HG03095 (cell line): ENCODE data around the gene MBOAT1.
A peak's percentile ranks its signal among the peaks of the same experiment; 100 is the strongest.

Source experiments
- ATAC-seq: cut with Tn5 transposase; IDR thresholded peaks from one replicate; pipeline ENCODE4 v1.9.1; 2021; ENCODE audit warnings: moderate library complexity; ENCODE audit not compliant: unreplicated experiment

MBOAT1 gene

DNA sequence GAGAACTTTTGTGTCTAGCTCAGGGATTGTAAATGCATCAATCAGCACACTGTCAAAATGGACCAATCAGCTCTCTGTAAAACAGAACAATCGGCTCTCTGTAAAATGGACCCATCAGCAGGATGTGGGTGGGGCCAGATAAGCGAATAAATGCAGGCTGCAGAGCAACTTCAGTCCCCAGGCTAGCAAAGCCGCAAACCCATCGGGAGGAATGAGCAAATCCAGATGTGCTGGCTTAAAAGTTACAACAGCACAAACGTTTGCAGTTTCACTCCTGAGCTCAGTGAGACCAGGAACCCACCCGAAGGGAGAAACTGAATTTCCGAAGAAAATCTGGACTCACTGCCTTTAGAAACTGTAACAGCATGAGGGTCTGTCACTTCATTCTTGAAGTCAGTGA, 21.9 kb upstream of the MBOAT1 start:
- ATAC-seq: no peak

- no peak for ATAC-seq
Measured at GRCh38 chr6:20233007-20233730, 20.9 kb upstream of the MBOAT1 start.

GRCh38 chr6:20232188-20232587, 19.9 kb upstream of the MBOAT1 start:
- no peak for ATAC-seq

- no peak for ATAC-seq
Measured at GRCh38 chr6:20230401-20231119, 18.3 kb upstream of the MBOAT1 start.

GRCh38 chr6:20229881-20230280, 17.6 kb upstream of the MBOAT1 start:
- no peak for ATAC-seq

- no peak for ATAC-seq
Measured at GRCh38 chr6:20227350-20227749, 15.1 kb upstream of the MBOAT1 start.

DNA sequence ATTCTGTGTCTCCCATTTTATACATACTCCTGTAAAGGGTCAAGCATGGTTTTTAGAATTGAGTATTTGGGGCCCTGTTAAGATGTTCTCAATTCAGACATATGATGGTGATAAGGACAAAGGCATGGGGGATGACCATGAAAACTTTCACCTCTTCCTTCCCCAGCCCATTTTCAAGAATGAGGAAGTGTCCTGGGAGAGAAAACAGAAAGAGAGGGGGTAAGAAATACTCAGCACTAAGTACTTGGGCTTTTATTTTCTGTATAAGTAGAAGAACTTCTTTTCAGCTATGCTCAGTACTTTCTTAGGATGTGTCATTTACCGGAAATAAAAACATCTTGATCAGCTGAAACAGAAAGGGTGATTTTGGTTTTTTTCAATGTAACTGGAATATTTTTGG, 10.9 kb upstream of the MBOAT1 start:
- ATAC-seq: no peak

GRCh38 chr6:20221421-20221820, 9.2 kb upstream of the MBOAT1 start:
- ATAC-seq: no peak

DNA sequence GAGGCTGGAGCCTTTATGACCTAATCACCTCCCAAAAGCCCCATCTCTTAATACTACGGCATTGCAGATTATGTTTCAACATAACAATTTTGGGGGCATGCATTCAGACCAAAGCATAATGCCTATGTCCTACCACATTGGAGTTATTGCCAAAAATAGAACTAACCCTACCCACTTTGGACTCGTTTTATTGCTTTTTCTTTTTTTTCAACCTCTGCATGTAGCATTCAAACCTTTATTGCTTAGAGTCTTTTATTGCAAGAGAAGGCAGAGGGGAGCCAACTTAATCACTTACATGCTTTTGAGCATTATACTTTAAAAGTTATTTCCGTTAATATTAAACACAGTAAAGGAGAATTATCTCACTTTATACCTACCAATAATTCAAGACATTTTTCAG, 8.1 kb upstream of the MBOAT1 start:
- no peak for ATAC-seq

DNA sequence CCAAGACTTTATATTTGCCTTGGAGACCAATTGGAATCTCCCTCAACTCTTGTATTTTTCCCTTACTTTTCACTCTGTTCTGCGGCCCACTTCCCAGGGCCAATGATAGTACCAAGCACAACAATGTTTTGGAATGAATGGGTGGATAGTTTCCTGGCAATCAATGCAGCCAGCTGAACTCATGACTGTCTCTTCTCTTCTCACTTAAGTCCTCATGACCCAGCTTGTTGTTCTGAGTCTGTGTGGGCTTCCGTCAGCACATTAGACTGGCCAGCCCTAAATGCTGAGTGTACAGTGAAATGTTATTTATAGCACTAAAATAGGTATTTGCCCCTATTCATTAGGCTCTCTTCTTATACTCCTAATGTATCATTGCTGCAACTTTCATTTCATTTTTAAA, 5.6 kb upstream of the MBOAT1 start:
- ATAC-seq: no peak

DNA sequence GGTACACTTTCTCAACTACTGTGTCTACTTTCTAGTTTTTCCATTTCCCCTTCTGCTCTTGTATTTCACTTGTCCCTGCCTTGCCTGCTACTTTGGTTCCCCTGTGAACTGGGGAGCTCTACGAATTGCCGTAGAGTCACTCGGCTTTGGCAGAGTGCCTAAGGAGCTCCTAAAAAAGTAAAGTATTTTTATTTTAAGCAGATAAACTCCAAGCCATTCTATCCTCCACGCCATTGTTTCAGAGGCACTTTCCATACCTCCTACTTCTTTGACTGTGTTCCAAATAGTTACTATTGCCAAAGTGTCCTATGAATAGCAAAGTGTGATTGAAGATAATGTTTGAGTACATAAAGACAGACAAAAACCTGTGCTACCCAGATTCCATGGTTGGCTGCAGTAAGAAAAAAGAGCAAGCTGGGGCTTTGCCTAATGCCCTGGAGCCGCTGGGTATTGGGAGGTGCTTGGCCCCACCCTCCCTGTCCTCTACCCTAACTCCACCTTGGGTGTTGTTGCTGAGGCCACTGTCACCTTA, 5.1 kb upstream of the MBOAT1 start:
- ATAC-seq: no peak

- no peak for ATAC-seq
Measured at GRCh38 chr6:20215310-20215709, 3.0 kb upstream of the MBOAT1 start.

DNA sequence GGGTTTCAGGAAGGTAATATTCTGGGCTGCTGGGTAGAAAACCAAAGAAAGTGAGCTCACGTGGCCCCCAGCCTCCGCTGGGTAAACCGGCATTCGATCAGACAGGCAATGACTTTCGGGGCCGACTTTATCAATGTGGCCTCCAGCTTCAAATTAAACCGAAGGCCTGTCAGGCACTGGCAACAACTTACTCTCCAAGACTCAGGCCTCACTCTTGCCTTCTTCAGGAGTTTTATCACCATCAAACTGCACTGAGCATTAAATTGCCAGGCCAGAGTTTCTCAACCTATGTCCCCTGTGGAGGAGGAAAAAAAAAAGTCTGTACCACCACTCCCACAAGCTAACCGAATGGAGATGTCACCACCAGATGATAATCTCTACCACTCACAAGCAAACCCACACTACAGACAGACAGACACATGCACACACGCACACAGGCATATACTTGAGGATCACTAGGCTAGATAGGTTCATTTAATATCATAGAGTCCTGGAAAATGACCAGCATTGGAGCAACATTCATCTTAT, 1.1 kb upstream of the MBOAT1 start:
- ATAC-seq: no peak

DNA sequence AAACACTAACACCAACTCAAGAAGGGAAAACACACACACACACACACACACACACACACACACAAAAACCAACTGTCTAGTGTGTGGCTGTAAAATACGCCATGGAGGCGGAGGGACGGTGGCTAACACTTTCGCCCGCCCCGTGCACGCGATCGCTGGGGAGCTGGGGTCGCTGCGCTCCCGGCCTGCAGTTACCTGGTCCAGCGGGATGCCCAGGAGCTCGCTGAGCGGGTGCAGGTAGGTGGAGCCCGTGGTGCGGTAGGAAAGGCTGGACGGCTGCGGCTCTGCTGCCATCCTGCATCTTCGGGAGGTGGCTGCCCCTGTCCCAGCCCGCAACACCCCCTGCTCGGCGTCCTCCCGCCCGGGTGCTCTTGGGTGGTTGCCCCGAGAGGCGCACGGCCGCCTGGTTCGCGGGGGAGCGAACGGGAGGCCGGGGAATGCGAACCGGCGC, 303 bp downstream of the MBOAT1 start:
- ATAC-seq: peak; percentile 24

DNA sequence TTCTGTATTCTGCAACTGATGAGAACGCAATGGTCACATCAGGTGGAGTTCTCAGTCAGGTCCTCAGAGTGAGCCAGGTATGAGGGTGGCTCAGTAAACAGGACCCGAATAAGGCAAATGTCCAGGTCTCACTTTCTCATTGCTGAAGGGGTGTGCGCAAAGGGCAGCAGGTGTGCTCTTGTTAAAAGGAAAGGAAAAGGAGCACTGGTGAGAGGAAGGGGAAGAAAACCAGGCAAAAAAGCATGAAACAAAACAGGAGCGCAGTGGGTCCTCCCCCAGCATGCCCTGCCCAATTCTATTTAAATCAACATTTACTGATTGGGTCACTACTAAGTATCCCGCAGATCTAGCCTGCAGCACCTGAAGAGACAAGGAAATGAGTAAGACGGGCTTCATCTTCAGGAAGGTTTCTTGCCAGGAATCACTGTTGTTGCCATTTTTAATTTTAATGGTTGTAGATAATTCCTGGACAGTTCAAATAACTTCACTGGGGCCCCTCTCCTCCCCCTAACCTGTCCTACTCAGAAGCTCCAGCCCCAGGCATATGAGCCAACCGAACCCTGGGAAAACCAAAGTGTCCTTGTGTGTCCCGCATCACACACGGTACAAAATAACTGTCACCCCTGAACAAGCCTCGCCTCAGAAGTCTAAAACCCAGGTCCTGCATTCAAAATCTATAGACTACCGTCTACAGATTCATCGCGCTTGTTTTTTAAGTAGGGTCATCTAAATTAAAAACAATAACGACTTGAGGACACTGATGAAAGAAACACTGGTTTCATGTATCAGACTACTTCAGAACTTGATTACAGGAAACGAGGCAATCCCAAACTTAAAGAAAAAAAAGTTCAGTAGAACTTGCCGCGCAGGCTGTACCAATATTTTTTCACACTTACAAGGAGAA, 980 bp downstream of the MBOAT1 start:
- peak; percentile 21 for ATAC-seq

- ATAC-seq: no peak
Measured at GRCh38 chr6:20210158-20210557, 2.1 kb downstream of the MBOAT1 start.

DNA sequence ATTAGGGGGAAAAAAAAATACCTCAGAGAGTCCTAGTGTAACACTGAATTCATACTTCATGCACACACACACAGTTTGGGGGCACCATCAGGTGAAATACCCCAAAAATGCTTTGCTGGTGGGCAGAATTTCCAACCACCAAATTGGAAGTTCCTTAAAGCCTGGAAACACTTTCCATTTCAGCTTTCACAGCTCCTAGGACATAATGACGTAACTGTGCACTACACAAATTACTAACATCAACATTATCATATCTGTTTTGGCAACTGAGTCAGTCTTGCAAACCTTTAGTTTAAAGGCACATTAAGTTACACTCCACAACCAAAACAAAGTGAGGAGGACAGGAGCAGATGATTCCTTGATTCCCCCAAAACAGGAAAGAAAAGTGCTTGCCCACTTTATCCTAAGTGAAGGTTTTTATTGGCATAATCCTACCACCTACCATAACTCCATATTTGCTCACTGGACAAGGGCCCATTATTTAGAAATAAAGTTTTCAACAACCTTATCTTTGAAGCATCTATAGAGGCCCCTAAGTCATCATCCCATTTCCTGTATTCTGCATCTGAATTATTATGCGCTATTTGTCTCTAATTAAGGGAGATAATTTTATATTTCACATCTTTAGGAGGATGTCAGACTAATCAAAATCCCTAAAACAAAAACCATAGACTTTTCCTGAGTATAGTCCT, 3.4 kb downstream of the MBOAT1 start:
- ATAC-seq: no peak

GRCh38 chr6:20207088-20207418, 5.2 kb downstream of the MBOAT1 start:
- no peak for ATAC-seq

DNA sequence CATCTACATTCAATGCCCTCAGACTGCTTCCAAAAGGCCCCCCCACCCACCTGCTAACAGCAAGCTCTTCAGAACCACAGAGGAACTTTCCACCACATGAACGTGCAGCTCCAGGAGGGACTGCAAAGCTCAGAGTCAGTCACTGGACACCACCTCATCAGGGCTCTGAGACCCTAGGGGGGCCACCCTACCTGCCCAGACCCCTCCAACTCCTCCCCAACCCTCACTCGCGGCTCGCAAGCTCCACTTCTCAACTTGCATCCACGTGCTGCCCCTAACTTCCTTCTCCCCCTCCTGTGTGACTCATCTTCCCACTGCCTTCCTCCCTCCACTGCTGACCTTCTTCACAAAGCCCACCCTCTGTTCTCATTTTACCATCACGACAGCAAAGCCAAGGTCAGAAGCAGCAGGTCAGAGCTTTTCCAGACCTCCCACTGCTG, 6.5 kb downstream of the MBOAT1 start:
- no peak for ATAC-seq

DNA sequence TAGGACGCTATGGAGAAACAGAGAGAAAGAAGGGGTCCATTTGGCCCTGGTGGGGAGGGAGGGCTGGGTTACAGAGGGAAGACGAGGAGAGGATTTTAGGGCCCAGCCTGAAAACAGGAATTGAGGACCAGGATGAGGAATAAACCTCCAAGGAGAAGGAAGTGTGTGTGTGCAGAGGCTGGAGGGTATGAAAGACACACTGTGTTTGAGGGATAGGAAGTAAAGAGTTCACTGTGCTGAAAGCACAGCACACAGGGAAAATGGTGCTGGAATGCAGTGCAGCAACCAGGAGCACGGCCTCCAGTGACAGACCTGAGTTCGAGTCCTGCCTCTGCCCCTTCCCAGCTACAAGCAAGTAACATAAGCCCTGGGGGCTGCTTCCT, 7.8 kb downstream of the MBOAT1 start:
- ATAC-seq: no peak
